Vagina (tissue), 2 donors: Measurements from ENCODE around the gene MUC6.

Experiments
- POLR2AphosphoS5 ChIP-seq, 2 donors: sonication (generic); formaldehyde crosslinking; IDR thresholded peaks; one replicate each; pipeline ENCODE4 v1.9.0; 2017; ENCODE audit warnings: antibody characterized with exemption in 2 of 2, mild to moderate bottlenecking in 2 of 2, low read depth in 1 of 2; ENCODE audit not compliant: insufficient read depth in 1 of 2
- TF ChIP-seq, protein P1 (sequence below), 3 experiments: fragments of 450-650 bp in 2 of 3; fragments of 200-600 bp in 1 of 3; sonication (generic) in 1 of 3; IDR thresholded peaks; one replicate each; pipeline ENCODE4 v1.5.1; 2017 to 2019; ENCODE audit warnings: antibody characterized with exemption in 3 of 3, mild to moderate bottlenecking in 2 of 3, moderate library complexity in 2 of 3

DNA sequence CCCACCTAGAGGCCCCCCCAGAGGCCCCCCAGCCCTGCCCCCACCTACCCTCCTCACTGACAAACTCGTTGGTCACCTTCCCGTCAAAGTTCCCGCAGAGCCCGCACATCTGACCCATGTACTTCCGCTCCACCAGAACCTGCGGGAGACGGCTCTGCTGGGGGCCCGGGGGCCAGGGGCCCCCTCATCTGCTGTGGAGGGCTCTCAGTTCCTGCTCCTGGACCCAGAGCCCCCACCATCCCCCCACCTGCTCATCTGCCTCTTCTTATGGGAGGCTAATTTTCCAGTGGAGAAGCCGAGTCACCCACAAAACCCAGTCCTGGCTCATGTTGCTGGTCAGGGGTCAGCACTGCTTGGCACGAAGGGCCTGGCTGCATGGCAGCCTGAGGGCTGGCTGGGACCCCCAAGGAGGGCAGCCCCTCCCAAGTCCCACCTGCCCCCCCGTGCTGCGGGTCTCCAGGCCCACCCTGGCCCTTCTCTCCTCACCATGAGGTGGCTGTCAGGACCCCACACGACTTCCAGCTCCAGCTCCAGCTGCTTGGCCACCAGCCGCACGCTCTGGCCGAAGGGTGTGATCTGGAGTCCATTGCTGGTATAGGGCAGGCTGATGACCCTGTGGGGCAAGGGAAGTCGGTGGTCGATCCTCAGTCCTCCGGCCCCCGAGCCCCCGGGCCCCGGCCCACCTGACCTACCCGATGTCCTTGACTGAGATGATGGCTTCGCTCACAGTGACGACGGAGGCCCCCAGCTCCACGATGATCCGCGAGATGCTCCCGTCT, 5.2 kb downstream of the MUC6 start:
- TF ChIP-seq, protein P1, sequence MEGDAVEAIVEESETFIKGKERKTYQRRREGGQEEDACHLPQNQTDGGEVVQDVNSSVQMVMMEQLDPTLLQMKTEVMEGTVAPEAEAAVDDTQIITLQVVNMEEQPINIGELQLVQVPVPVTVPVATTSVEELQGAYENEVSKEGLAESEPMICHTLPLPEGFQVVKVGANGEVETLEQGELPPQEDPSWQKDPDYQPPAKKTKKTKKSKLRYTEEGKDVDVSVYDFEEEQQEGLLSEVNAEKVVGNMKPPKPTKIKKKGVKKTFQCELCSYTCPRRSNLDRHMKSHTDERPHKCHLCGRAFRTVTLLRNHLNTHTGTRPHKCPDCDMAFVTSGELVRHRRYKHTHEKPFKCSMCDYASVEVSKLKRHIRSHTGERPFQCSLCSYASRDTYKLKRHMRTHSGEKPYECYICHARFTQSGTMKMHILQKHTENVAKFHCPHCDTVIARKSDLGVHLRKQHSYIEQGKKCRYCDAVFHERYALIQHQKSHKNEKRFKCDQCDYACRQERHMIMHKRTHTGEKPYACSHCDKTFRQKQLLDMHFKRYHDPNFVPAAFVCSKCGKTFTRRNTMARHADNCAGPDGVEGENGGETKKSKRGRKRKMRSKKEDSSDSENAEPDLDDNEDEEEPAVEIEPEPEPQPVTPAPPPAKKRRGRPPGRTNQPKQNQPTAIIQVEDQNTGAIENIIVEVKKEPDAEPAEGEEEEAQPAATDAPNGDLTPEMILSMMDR (IDR thresholded peaks at IDR 0.05), result no peak
- no peak for TF ChIP-seq POLR2AphosphoS5 (IDR thresholded peaks at IDR 0.05; ENCODE audit: insufficient read depth in 1 of 2, low read depth in 1 of 2)
